CD14-positive monocyte (primary cell): Measurements from ENCODE around the gene LIN9. TPM values are rescaled to one million over a fixed set of nuclear protein-coding genes. Genes with fewer than 3 reads are reported as not detected.

Source experiments
- DNase-seq, 3 donors: peaks; one replicate each; pipeline ENCODE4 v3.0.0-alpha.2; 2011 to 2022
- H2AFZ ChIP-seq: 2 replicates; pipeline ENCODE4 v1.6.0; 2012; ENCODE audit warnings: mild to moderate bottlenecking, low read depth, low read length, inconsistent platforms; ENCODE audit not compliant: insufficient read depth, poor library complexity, severe bottlenecking
- H3K27ac ChIP-seq, 2 donors: 1 replicate in 1 of 2; 2 replicates in 1 of 2; pipeline ENCODE4 v1.5.1; 2012 to 2013; ENCODE audit warnings: low read length in 2 of 2, control low read depth in 1 of 2, inconsistent platforms in 1 of 2, low read depth in 1 of 2, mild to moderate bottlenecking in 1 of 2
- H3K27me3 ChIP-seq, 2 donors: one replicate each; pipeline versions ENCODE4 v1.6.0 to v1.6.1; 2011 to 2013; ENCODE audit warnings: low read length in 2 of 2; ENCODE audit not compliant: control insufficient read depth in 2 of 2, insufficient read depth in 2 of 2
- H3K36me3 ChIP-seq, 2 donors: replicated peaks in 1 of 2; 1 replicate in 1 of 2; 2 replicates in 1 of 2; pipeline versions ENCODE4 v1.5.1 to v1.6.1; 2012 to 2013; ENCODE audit warnings: low read length in 2 of 2, control low read depth in 1 of 2, inconsistent platforms in 1 of 2, mild to moderate bottlenecking in 1 of 2; ENCODE audit not compliant: insufficient read depth in 2 of 2, control insufficient read depth in 1 of 2
- H3K4me1 ChIP-seq, 2 donors: 1 replicate in 1 of 2; 2 replicates in 1 of 2; pipeline versions ENCODE4 v1.5.1 to v1.6.1; 2012 to 2013; ENCODE audit warnings: low read length in 2 of 2, control low read depth in 1 of 2, inconsistent platforms in 1 of 2, mild to moderate bottlenecking in 1 of 2, moderate library complexity in 1 of 2; ENCODE audit not compliant: insufficient read depth in 2 of 2, control insufficient read depth in 1 of 2
- H3K4me2 ChIP-seq: replicated peaks from 2 replicates; pipeline ENCODE3; 2012; ENCODE audit warnings: low read length, moderate library complexity, mild to moderate bottlenecking; ENCODE audit not compliant: poor library complexity, severe bottlenecking; ENCODE audit errors: extremely low read depth
- H3K4me3 ChIP-seq, 3 experiments: fragments of 200-600 bp in 1 of 3; sonication (generic) in 1 of 3; replicated peaks in 1 of 3; 1 replicate in 2 of 3; 2 replicates in 1 of 3; pipeline ENCODE4 v1.5.1; 2011 to 2013; ENCODE audit warnings: low read length in 3 of 3, mild to moderate bottlenecking in 3 of 3, control low read depth in 2 of 3, low read depth in 2 of 3, inconsistent platforms in 1 of 3, moderate library complexity in 1 of 3
- H3K79me2 ChIP-seq: 2 replicates; pipeline ENCODE4 v1.6.0; 2012; ENCODE audit warnings: mild to moderate bottlenecking, control low read depth, inconsistent platforms, low read length, moderate library complexity; ENCODE audit not compliant: insufficient read depth
- H3K9ac ChIP-seq: 2 replicates; pipeline ENCODE4 v1.6.0; 2017; ENCODE audit warnings: low read length, mild to moderate bottlenecking; ENCODE audit not compliant: insufficient read depth, poor library complexity, severe bottlenecking
- H3K9me3 ChIP-seq, 2 donors: replicated peaks in 1 of 2; 1 replicate in 1 of 2; 2 replicates in 1 of 2; pipeline versions ENCODE4 v1.5.1 to v1.6.1; 2012 to 2013; ENCODE audit warnings: low read length in 2 of 2, control low read depth in 1 of 2; ENCODE audit not compliant: control insufficient read depth in 1 of 2, insufficient read depth in 1 of 2
- H4K20me1 ChIP-seq: 2 replicates; pipeline ENCODE4 v1.6.0; 2012; ENCODE audit warnings: mild to moderate bottlenecking, low read length, control low read depth, moderate library complexity; ENCODE audit not compliant: insufficient read depth
- H3K27ac Mint-ChIP-seq, 7 donors: one replicate each; pipeline ENCODE4 v1.8.0; 2020; ENCODE audit warnings: mild to moderate bottlenecking in 7 of 7, mixed read lengths in 7 of 7, moderate library complexity in 6 of 7, inconsistent platforms in 2 of 7
- H3K27me3 Mint-ChIP-seq, 3 donors: one replicate each; pipeline ENCODE4 v1.8.0; 2021 to 2022; ENCODE audit warnings: low read depth in 3 of 3, mild to moderate bottlenecking in 3 of 3, mixed read lengths in 3 of 3, moderate library complexity in 3 of 3, inconsistent platforms in 1 of 3
- H3K36me3 Mint-ChIP-seq, 2 donors: one replicate each; pipeline ENCODE4 v1.8.0; 2020; ENCODE audit warnings: mixed read lengths in 2 of 2, inconsistent platforms in 1 of 2, mild to moderate bottlenecking in 1 of 2
- H3K4me1 Mint-ChIP-seq: one replicate; pipeline ENCODE4 v1.8.0; 2020; ENCODE audit warnings: mild to moderate bottlenecking, mixed read lengths
- H3K4me3 Mint-ChIP-seq, 2 donors: one replicate each; pipeline ENCODE4 v1.8.0; 2020; ENCODE audit warnings: mild to moderate bottlenecking in 2 of 2, mixed read lengths in 2 of 2, moderate library complexity in 1 of 2
- H3K9me3 Mint-ChIP-seq, 7 donors: one replicate each; pipeline ENCODE4 v1.8.0; 2020 to 2022; ENCODE audit warnings: mixed read lengths in 7 of 7, mild to moderate bottlenecking in 6 of 7, moderate library complexity in 6 of 7, inconsistent platforms in 2 of 7
- CTCF ChIP-seq: fragments of 200-600 bp; IDR thresholded peaks from one replicate; pipeline ENCODE4 v1.8.0; 2022; ENCODE audit warnings: antibody characterized with exemption, mild to moderate bottlenecking
- WGBS: methylation state at CpG from one replicate; pipeline ENCODE4 v1.1.5; 2013; ENCODE audit warnings: missing lambda C conversion rate; ENCODE audit not compliant: insufficient coverage; 5-methylcytosine and 5-hydroxymethylcytosine counted together
- intact Hi-C, 2 donors: fragments of 100-400 bp; cut with micrococcal nuclease; formaldehyde crosslinking; loops; one replicate each; pipeline versions ENCODE4 v1.15.0 to v1.15.1; 2023
- polyA plus RNA-seq, 3 donors: library from polyadenylated mRNA; depleted of rRNA in 1 of 3; unstranded in 2 of 3; stranded (reverse) in 1 of 3; fragments of 300-500 nt in 2 of 3; fragments of >200 nt in 1 of 3; fragmentation: Illumina TruSeq in 2 of 3; gene quantifications; 1 replicate in 2 of 3; 2 replicates in 1 of 3; pipeline ENCODE4 v1.2.3, GENCODE V29; 2012 to 2021

LIN9 gene
- polyA plus RNA-seq, 3 donors: 0.56 to 1.3 (median 0.76) TPM

GRCh38 chr1:226310245-226310540 is 1.2 kb upstream of the LIN9 start:
- H3K9ac ChIP-seq: no peak overlapping the region

GRCh38 chr1:226309398-226310244 is 657 bp upstream of the LIN9 start:
- peaks cover 0 to 3% of the 10 kb centered on the region in 2 donors for H3K27me3 ChIP-seq

More at GRCh38 chr1:226310245-226310540, 1.2 kb upstream of the LIN9 start:
- Histone ChIP-seq H3K27ac (no peak overlapping the region), H3K79me2 (peaks cover 31% of the 10 kb centered on the region), H3K4me3 (peak overlapping the region in 1 of 3 experiments; percentile 95), H2AFZ (peak overlapping the region; percentile 100), H3K27me3 (peaks cover 0 to 3% of the 10 kb centered on the region in 2 donors), H3K4me1 (peaks cover 12 to 20% of the 10 kb centered on the region in 2 donors), H3K4me2 (peak overlapping the region; percentile 97), H4K20me1 (no peaks in the 10 kb centered on the region), H3K9me3 (no peaks in the 10 kb centered on the region), H3K36me3 (no peaks in the 10 kb centered on the region)
- Mint-ChIP-seq H3K4me3 (peak overlapping the region; percentile 1 to 90), H3K27ac (no peak overlapping the region), H3K4me1 (peaks cover 28% of the 10 kb centered on the region), H3K36me3 (no peaks in the 10 kb centered on the region), H3K9me3 (peaks cover 0 to 2% (median 0%) of the 10 kb centered on the region in 7 donors), H3K27me3 (peaks cover 2 to 9% (median 6%) of the 10 kb centered on the region in 3 donors)
- intact Hi-C loops: no loop called here
- WGBS: 88% methylated on average over 5 of the region's 5 CpGs
- TF ChIP-seq CTCF: no peak
- DNase-seq: no peak

More at GRCh38 chr1:226309398-226310244, 657 bp upstream of the LIN9 start:
- DNase-seq: no peak
- peaks cover 0 to 2% (median 0%) of the 10 kb centered on the region in 7 donors for H3K9me3 Mint-ChIP-seq
- Histone ChIP-seq H3K36me3 (no peaks in the 10 kb centered on the region), H3K27ac (no peak overlapping the region), H2AFZ (peak overlapping the region; percentile 100), H3K79me2 (peaks cover 37% of the 10 kb centered on the region), H3K9ac (peak overlapping the region; percentile 40), H3K4me2 (peak overlapping the region; percentile 97), H4K20me1 (no peaks in the 10 kb centered on the region), H3K4me3 (peak overlapping the region; percentile 50 to 95 (median 94)), H3K4me1 (peaks cover 12 to 20% of the 10 kb centered on the region in 2 donors), H3K9me3 (no peaks in the 10 kb centered on the region)
- no peak for TF ChIP-seq CTCF
- H3K4me3 Mint-ChIP-seq: peak overlapping the region; percentile 83 to 90
- peak overlapping the region in 1 of 7 donors; percentile 5 for H3K27ac Mint-ChIP-seq
- 2% methylated on average over 53 of the region's 62 CpGs for WGBS
- peaks cover 2 to 6% (median 6%) of the 10 kb centered on the region in 3 donors for H3K27me3 Mint-ChIP-seq
- H3K4me1 Mint-ChIP-seq: peaks cover 28% of the 10 kb centered on the region
- no peaks in the 10 kb centered on the region for H3K36me3 Mint-ChIP-seq
- intact Hi-C loops: no loop called here
